Ascending aorta (tissue), 2 donors: Measurements from ENCODE around the gene METTL26. TPM values are rescaled to one million over a fixed set of nuclear protein-coding genes. Genes with fewer than 3 reads are reported as not detected.

Experiments used
- DNase-seq, 2 donors: peaks; one replicate each; pipeline ENCODE4 v3.0.0-alpha.2; 2019; ENCODE audit warnings: low spot score in 2 of 2
- H3K27ac ChIP-seq, 2 donors: fragments of 200-600 bp; sonication (generic); one replicate each; pipeline ENCODE4 v1.5.1; 2016 to 2017; ENCODE audit warnings: mild to moderate bottlenecking in 1 of 2
- H3K27me3 ChIP-seq: fragments of 200-600 bp; sonication (generic); one replicate; pipeline ENCODE4 v1.5.1; 2017
- H3K36me3 ChIP-seq, 2 donors: fragments of 200-600 bp; sonication (generic); one replicate each; pipeline ENCODE4 v1.5.1; 2016
- H3K4me1 ChIP-seq, 2 donors: fragments of 200-600 bp; sonication (generic); one replicate each; pipeline ENCODE4 v1.5.1; 2016 to 2017; ENCODE audit warnings: mild to moderate bottlenecking in 1 of 2
- H3K4me3 ChIP-seq, 2 donors: fragments of 200-600 bp; sonication (generic); one replicate each; pipeline ENCODE4 v1.5.1; 2016 to 2017; ENCODE audit warnings: mild to moderate bottlenecking in 1 of 2
- H3K9me3 ChIP-seq, 2 donors: fragments of 200-600 bp; sonication (generic); one replicate each; pipeline ENCODE4 v1.5.1; 2016
- intact Hi-C: fragments of 100-400 bp; cut with DNase I; formaldehyde crosslinking; loops from one replicate; pipeline ENCODE4 v1.15.1; 2023
- total RNA-seq: library from RNA; depleted of rRNA; stranded (reverse); fragments of >200 nt; gene quantifications from one replicate; pipeline ENCODE4 v1.1.0, GENCODE V29; 2016
- TF ChIP-seq, protein P1 (sequence below), 3 experiments: fragments of 200-600 bp in 2 of 3; fragments of 450-650 bp in 1 of 3; sonication (generic) in 2 of 3; IDR thresholded peaks; one replicate each; pipeline ENCODE4 v1.5.1; 2016 to 2019; ENCODE audit warnings: antibody characterized with exemption in 3 of 3, mild to moderate bottlenecking in 1 of 3, moderate library complexity in 1 of 3

Gene METTL26
- total RNA-seq, 1 donor from 2014 or later: 523 TPM

DNA sequence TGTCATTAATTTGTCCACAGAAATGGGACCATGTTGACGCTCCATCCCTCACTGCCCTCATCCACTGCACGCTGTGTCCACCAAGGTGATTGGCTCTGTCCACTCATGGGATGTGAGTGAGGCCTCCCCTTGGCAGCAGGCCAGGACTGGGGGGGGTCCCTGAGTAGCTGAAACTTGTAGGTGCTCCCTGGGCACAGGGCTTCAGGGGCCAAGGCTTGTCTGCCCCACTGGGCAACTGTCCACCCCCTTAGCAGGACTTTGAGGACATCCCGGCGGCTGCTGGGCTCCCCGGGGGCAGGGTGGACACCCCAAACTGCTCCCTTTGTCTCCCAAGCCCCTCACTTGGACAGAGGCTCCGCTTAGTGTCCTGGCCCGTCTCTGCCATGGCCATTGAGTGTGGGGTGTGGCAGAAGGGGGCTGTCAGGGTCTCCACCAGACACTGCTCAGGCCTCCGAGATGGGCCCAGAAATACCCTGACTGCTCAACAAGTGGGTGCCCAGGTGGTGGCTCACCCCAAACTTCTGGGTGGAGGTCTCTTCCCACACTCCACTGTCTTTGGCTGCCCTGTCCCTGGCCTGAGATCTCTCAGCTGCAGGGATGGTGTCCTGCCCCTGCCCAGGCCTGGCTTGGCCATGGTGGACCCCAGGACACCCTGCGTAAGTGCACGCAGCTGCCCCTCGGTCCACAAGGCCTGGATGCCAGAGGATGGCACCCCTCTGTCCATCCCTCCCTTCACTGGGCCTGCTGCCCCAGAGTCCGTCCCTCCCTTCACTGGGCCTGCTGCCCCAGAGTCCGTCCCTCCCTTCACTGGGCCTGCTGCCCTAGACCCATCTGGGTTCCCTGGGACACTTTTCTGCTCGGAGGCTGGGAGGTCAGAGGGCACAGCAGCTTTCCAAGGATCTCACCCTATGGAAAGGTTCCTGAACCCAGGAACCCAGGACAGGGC is 49.2 kb downstream of the METTL26 start:
- no peak overlapping the region for H3K4me3 ChIP-seq
- intact Hi-C loops: loop anchor here (5.0 kb wide), 2 partner anchors 205 to 355 kb away; partner anchors contain the start of genes FAM234A and PGAP6
- TF ChIP-seq, protein P1, sequence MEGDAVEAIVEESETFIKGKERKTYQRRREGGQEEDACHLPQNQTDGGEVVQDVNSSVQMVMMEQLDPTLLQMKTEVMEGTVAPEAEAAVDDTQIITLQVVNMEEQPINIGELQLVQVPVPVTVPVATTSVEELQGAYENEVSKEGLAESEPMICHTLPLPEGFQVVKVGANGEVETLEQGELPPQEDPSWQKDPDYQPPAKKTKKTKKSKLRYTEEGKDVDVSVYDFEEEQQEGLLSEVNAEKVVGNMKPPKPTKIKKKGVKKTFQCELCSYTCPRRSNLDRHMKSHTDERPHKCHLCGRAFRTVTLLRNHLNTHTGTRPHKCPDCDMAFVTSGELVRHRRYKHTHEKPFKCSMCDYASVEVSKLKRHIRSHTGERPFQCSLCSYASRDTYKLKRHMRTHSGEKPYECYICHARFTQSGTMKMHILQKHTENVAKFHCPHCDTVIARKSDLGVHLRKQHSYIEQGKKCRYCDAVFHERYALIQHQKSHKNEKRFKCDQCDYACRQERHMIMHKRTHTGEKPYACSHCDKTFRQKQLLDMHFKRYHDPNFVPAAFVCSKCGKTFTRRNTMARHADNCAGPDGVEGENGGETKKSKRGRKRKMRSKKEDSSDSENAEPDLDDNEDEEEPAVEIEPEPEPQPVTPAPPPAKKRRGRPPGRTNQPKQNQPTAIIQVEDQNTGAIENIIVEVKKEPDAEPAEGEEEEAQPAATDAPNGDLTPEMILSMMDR (IDR thresholded peaks at IDR 0.05): no peak
- no peak overlapping the region for H3K27ac ChIP-seq
- peaks cover 8 to 27% of the 10 kb centered on the region in 2 donors for H3K4me1 ChIP-seq
- no peaks in the 10 kb centered on the region for H3K9me3 ChIP-seq
- no peaks in the 10 kb centered on the region for H3K27me3 ChIP-seq
- DNase-seq: no peak
- H3K36me3 ChIP-seq: peaks cover 0 to 7% of the 10 kb centered on the region in 2 donors

DNA sequence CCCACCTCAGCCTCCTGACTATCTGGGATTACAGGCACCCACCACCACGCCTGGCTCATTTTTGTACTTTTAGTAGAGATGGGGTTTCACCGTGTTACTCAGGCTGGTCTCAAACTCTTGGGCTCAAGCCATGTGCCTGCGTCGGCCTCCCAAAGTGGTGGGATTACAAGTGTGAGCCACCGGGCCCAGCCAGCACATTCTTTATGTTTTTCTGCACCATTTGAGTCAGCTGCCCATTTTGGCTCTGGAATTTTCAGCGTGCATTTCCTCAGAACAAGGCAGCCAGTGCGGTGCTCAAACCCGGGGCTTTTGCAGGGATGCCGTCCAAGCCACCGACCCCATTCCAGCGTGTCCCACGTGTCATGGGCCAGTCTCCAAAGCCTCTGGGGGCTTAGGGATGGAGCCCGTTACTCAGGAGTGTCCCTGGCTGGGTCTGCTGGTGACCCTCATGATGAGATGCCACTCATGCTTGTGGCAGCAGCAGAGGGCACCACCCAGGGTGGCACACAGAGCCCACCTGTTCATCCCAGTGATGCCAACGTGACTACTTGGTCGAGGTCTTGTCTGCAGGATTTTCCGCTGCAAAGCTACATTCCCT is 50.0 kb downstream of the METTL26 start:
- TF ChIP-seq, protein P1 (IDR thresholded peaks at IDR 0.05): no peak
- Histone ChIP-seq H3K27ac (no peak overlapping the region), H3K27me3 (no peaks in the 10 kb centered on the region), H3K4me3 (no peak overlapping the region), H3K4me1 (peaks cover 8 to 19% of the 10 kb centered on the region in 2 donors), H3K9me3 (no peaks in the 10 kb centered on the region), H3K36me3 (peaks cover 1 to 7% of the 10 kb centered on the region in 2 donors)
- no peak for DNase-seq
- intact Hi-C loops: loop anchor here (5.0 kb wide), 2 partner anchors 204 to 354 kb away; partner anchors contain the start of genes FAM234A and PGAP6

DNA sequence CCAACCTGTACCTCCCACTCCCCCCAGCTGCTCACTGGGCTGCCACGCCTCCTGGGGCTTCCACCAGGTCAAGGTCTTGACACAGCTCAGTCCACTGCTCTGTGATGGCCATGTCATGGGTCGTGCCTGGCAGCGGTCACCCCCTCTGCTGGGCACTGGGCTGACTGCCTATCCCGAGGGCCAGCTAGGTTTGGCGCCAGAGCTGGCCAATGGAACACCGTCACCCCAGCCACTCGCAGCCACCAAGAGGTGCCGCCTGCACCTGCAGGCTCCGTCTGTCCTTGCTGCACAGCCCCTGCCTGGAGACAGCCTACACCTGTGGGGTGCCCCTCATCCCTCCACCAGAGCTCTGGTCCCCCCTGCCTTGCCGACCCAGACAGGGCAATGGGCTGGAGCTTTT is 50.8 kb downstream of the METTL26 start:
- intact Hi-C loops: loop anchor here (5.0 kb wide), 2 partner anchors 203 to 353 kb away; partner anchors contain the start of genes FAM234A and PGAP6

More for the DNA sequence above, 50.8 kb downstream of the METTL26 start:
- H3K9me3 ChIP-seq: no peaks in the 10 kb centered on the region
- peaks cover 7% of the 10 kb centered on the region in 2 donors for H3K36me3 ChIP-seq
- TF ChIP-seq, protein P1 (IDR thresholded peaks at IDR 0.05): no peak
- no peak for DNase-seq
- H3K4me1 ChIP-seq: peaks cover 8 to 13% of the 10 kb centered on the region in 2 donors
- H3K27me3 ChIP-seq: no peaks in the 10 kb centered on the region
- H3K4me3 ChIP-seq: no peak overlapping the region
- H3K27ac ChIP-seq: no peak overlapping the region

Other genes starting within 250 kb of the METTL26 start
- gene NME4, start 239.1 kb downstream of the METTL26 start, total RNA-seq: 66.0 TPM
- 44.0 TPM for gene DECR2, start 234.4 kb downstream of the METTL26 start, total RNA-seq
- gene RAB11FIP3, start 210.7 kb downstream of the METTL26 start, total RNA-seq: 47.0 TPM
- 249 TPM for gene CAPN15, start 108.6 kb downstream of the METTL26 start, total RNA-seq
- not detected for gene PRR35, start 75.9 kb downstream of the METTL26 start, total RNA-seq
- gene NHLRC4, start 69.3 kb downstream of the METTL26 start, total RNA-seq: not detected
- 70.2 TPM for gene PIGQ, start 66.3 kb downstream of the METTL26 start, total RNA-seq
- gene RAB40C, start 46.2 kb downstream of the METTL26 start, total RNA-seq: 29.8 TPM
- gene WFIKKN1, start 5.3 kb downstream of the METTL26 start, total RNA-seq: not detected
- 92.9 TPM for gene MCRIP2, start 5.5 kb upstream of the METTL26 start, total RNA-seq
- 50.0 TPM for gene WDR90, start 13.1 kb upstream of the METTL26 start, total RNA-seq
- gene RHOT2, start 31.8 kb upstream of the METTL26 start, total RNA-seq: 41.8 TPM
- 1.1 TPM for gene RHBDL1, start 39.4 kb upstream of the METTL26 start, total RNA-seq
- 258 TPM for gene STUB1, start 44.1 kb upstream of the METTL26 start, total RNA-seq
- 158 TPM for gene JMJD8, start 48.0 kb upstream of the METTL26 start, total RNA-seq
- 11.4 TPM for gene WDR24, start 54.1 kb upstream of the METTL26 start, total RNA-seq
- gene FBXL16, start 69.5 kb upstream of the METTL26 start, total RNA-seq: not detected
- gene METRN, start 78.8 kb upstream of the METTL26 start, total RNA-seq: 118 TPM
- gene ANTKMT, start 84.8 kb upstream of the METTL26 start, total RNA-seq: 105 TPM
- gene CCDC78, start 90.1 kb upstream of the METTL26 start, total RNA-seq: 8.2 TPM
- gene HAGHL, start 90.8 kb upstream of the METTL26 start, total RNA-seq: 9.7 TPM
- gene CIAO3, start 104.7 kb upstream of the METTL26 start, total RNA-seq: 103 TPM
- gene MSLN, start 124.4 kb upstream of the METTL26 start, total RNA-seq: 1.7 TPM
- 4.8 TPM for gene RPUSD1, start 152.1 kb upstream of the METTL26 start, total RNA-seq
- 19.9 TPM for gene CHTF18, start 152.3 kb upstream of the METTL26 start, total RNA-seq
- gene GNG13, start 164.4 kb upstream of the METTL26 start, total RNA-seq: not detected